Measurements from ENCODE around the gene DIP2B. TPM values are rescaled to one million over a fixed set of nuclear protein-coding genes. Genes with fewer than 3 reads are reported as not detected.

The DIP2B gene
- total RNA-seq, 1 experiment from 2014 or later = 26.1 TPM

GRCh38 chr12:50530532-50530931 lies 25.7 kb downstream of the DIP2B start (continued):
- no peak for TF ChIP-seq ZNF317 (CRISPR knock-in tag; IDR thresholded peaks at IDR 0.05; ENCODE audit: borderline replicate concordance, low read depth)
- no peak for TF ChIP-seq ZNF281 (CRISPR knock-in tag; IDR thresholded peaks at IDR 0.05)
- no peak for TF ChIP-seq IRF1 (CRISPR knock-in tag; IDR thresholded peaks at IDR 0.05)
- no peak for TF ChIP-seq USF2 (CRISPR knock-in tag; IDR thresholded peaks at IDR 0.05)
- no peak for TF ChIP-seq AFF4 (CRISPR knock-in tag; IDR thresholded peaks at IDR 0.05; ENCODE audit: borderline replicate concordance)

GRCh38 chr12:50533203-50533584 lies 28.4 kb downstream of the DIP2B start:
- no peaks in the 10 kb centered on the region for H3K9me3 Mint-ChIP-seq

More at GRCh38 chr12:50533203-50533584, 28.4 kb downstream of the DIP2B start:
- H3K4me1 Mint-ChIP-seq = peaks cover 24% of the 10 kb centered on the region
- ATAC-seq = no peak
- no peaks in the 10 kb centered on the region for H3K27me3 Mint-ChIP-seq (ENCODE audit: low read depth)
- CTCF ChIA-PET = interaction anchor here (1.9 kb wide), 1 partner anchor 28 kb away, joined by 7 read pairs; the partner anchor contains the start of gene DIP2B
- POLR2A ChIA-PET = no interaction called here
- TF ChIP-seq ZNF121 (CRISPR knock-in tag; IDR thresholded peaks at IDR 0.05) (no peak), USF1 (CRISPR knock-in tag; IDR thresholded peaks at IDR 0.05) (no peak), ATF1 (CRISPR knock-in tag; IDR thresholded peaks at IDR 0.05) (no peak), MAX (CRISPR knock-in tag; IDR thresholded peaks at IDR 0.05) (no peak), ELF4 (CRISPR knock-in tag; IDR thresholded peaks at IDR 0.05; ENCODE audit: low read depth) (no peak), MXD4 (CRISPR knock-in tag; IDR thresholded peaks at IDR 0.05; ENCODE audit: borderline replicate concordance) (no peak), HMGA2 (CRISPR knock-in tag; IDR thresholded peaks at IDR 0.05) (no peak), PRDM15 (CRISPR knock-in tag; IDR thresholded peaks at IDR 0.05) (no peak), ERG (CRISPR knock-in tag; IDR thresholded peaks at IDR 0.05) (no peak), ESRRA (CRISPR knock-in tag; IDR thresholded peaks at IDR 0.05; ENCODE audit: borderline replicate concordance) (no peak)
- DNase-seq (ENCODE audit: low spot score) = no peak
- H3K4me3 Mint-ChIP-seq = no peak overlapping the region
- H3K36me3 Mint-ChIP-seq = no peaks in the 10 kb centered on the region
- H3K27ac Mint-ChIP-seq = no peak overlapping the region
